Adrenal gland (tissue), 5 donors: ENCODE results near the gene GID4.

Experiments used
- POLR2A ChIP-seq, 2 donors: fragments of 450-650 bp; IDR thresholded peaks; one replicate each; pipeline ENCODE4 v1.6.1; 2017; ENCODE audit warnings: antibody characterized with exemption in 2 of 2, mild to moderate bottlenecking in 2 of 2, moderate library complexity in 1 of 2
- TF ChIP-seq, protein P1 (sequence below), 6 experiments: fragments of 450-650 bp in 4 of 6; fragments of 200-600 bp in 2 of 6; sonication (generic) in 1 of 6; IDR thresholded peaks; 1 replicate in 5 of 6; 2 replicates in 1 of 6; pipeline versions ENCODE4 v1.5.1 to v1.8.0; 2016 to 2021; ENCODE audit warnings: antibody characterized with exemption in 6 of 6, mild to moderate bottlenecking in 2 of 6, moderate library complexity in 1 of 6
- donor health status: DM: no; HTN: no; CAD: no.

DNA sequence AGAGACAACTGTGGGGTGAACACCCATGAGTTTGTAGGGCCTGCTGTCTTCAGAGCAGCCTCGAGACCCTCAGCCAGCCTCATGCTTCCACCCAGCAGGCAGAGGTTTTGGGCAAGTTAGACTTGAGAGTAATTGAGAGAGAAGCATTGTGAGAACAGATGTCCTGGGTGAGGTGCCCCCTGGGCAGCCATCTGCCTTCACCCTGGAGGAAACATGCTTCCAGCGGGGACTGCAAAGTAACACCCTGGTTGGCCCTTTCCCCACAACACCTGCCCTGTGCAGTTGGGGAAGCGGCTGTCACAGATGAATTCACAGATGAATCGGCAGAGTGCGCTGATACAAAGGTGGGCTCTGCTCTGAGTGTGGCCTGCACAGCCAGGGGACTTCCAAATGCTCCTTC lies 23.6 kb upstream of the GID4 start:
- TF ChIP-seq, protein P1, sequence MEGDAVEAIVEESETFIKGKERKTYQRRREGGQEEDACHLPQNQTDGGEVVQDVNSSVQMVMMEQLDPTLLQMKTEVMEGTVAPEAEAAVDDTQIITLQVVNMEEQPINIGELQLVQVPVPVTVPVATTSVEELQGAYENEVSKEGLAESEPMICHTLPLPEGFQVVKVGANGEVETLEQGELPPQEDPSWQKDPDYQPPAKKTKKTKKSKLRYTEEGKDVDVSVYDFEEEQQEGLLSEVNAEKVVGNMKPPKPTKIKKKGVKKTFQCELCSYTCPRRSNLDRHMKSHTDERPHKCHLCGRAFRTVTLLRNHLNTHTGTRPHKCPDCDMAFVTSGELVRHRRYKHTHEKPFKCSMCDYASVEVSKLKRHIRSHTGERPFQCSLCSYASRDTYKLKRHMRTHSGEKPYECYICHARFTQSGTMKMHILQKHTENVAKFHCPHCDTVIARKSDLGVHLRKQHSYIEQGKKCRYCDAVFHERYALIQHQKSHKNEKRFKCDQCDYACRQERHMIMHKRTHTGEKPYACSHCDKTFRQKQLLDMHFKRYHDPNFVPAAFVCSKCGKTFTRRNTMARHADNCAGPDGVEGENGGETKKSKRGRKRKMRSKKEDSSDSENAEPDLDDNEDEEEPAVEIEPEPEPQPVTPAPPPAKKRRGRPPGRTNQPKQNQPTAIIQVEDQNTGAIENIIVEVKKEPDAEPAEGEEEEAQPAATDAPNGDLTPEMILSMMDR (IDR thresholded peaks at IDR 0.05) = no peak
- no peak for TF ChIP-seq POLR2A (IDR thresholded peaks at IDR 0.05)
